ENCODE data around the gene FGF6.

- TF ChIP-seq EZH2 (IDR thresholded peaks at IDR 0.05; ENCODE audit: low read length) (no peak), CTCF (optimal IDR thresholded peaks at IDR 0.05 in 1 of 3, IDR thresholded peaks at IDR 0.05 in 1 of 3, conservative IDR thresholded peaks at IDR 0.05 in 1 of 3; ENCODE audit: extremely low read depth in 1 of 3, insufficient read depth in 2 of 3, low read length in 3 of 3) (no peak)
Measured at GRCh38 chr12:4439736-4440135, 5.9 kb downstream of the FGF6 start.
